ENCODE data around the gene RPP21.

DNA sequence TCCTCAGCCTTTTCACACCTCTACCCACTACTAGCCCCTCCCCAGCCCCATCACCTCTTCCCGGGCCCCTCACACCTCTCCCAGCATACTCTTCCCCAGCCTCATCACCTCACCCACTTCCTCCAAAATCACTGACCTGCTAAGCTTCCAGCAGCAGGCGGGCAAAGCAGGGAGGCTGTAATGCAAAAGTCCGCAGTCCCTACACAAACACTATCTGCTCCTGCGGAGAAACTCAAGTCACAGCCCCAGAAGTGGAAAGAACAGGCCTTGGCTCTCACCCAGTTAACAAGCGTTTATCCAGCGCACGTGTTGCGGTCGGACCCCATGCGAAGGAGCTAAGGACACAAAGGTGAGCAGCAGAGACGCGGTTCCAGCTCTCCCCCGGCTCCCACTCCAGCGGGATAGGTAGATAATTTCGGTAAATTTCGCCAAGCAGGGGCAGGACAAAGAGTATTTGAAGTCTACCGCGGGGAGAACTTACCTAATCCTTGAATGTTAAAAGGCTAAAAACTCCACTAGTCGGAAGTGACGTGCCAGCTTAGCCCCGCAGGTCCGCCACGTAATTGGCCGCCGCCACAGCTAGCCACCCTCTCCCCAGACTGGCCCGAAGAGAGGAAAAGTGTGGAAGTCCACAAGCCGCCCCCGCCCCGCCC is 19.0 kb upstream of the RPP21 start:
- TF ChIP-seq, protein P1, sequence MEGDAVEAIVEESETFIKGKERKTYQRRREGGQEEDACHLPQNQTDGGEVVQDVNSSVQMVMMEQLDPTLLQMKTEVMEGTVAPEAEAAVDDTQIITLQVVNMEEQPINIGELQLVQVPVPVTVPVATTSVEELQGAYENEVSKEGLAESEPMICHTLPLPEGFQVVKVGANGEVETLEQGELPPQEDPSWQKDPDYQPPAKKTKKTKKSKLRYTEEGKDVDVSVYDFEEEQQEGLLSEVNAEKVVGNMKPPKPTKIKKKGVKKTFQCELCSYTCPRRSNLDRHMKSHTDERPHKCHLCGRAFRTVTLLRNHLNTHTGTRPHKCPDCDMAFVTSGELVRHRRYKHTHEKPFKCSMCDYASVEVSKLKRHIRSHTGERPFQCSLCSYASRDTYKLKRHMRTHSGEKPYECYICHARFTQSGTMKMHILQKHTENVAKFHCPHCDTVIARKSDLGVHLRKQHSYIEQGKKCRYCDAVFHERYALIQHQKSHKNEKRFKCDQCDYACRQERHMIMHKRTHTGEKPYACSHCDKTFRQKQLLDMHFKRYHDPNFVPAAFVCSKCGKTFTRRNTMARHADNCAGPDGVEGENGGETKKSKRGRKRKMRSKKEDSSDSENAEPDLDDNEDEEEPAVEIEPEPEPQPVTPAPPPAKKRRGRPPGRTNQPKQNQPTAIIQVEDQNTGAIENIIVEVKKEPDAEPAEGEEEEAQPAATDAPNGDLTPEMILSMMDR (conservative IDR thresholded peaks at IDR 0.05) = no peak
- no peak for TF ChIP-seq EZH2 (IDR thresholded peaks at IDR 0.05; ENCODE audit: low read depth)

All from PC-9 (cell line).